Gastroesophageal sphincter (tissue), 3 donors: ENCODE measurements around the gene COL26A1.

Experiments
- CTCF ChIP-seq, 4 experiments: fragments of 200-600 bp in 2 of 4; fragments of 450-650 bp in 2 of 4; sonication (generic) in 1 of 4; IDR thresholded peaks; one replicate each; pipeline ENCODE4 v1.5.1; 2017 to 2019; ENCODE audit warnings: antibody characterized with exemption in 4 of 4, mild to moderate bottlenecking in 2 of 4, moderate library complexity in 2 of 4
- EP300 ChIP-seq: sonication (generic); formaldehyde crosslinking; IDR thresholded peaks from one replicate; pipeline ENCODE4 v1.6.1; 2017; ENCODE audit warnings: antibody characterized with exemption, mild to moderate bottlenecking
- POLR2A ChIP-seq, 2 donors: fragments of 450-650 bp; IDR thresholded peaks; one replicate each; pipeline ENCODE4 v1.6.1; 2017; ENCODE audit warnings: antibody characterized with exemption in 2 of 2, mild to moderate bottlenecking in 2 of 2, moderate library complexity in 1 of 2

- TF ChIP-seq EP300 (no peak), CTCF (IDR thresholded peaks at IDR 0.05) (no peak), POLR2A (IDR thresholded peaks at IDR 0.05) (no peak)
These were observed 116.5 kb downstream of the COL26A1 start for GRCh38 chr7:101479217-101479616.
